GM03348 (cell line): ENCODE results near the gene LIMK1.
"Not testable (repeated sequence)": the region's sequence is repeated elsewhere in the genome, so short reads cannot be mapped to it uniquely, and the experiment has no call there.

Experiments used
- DNase-seq: peaks from one replicate; pipeline ENCODE4 v3.0.0; 2012; ENCODE audit warnings: low spot score

The LIMK1 gene

DNA sequence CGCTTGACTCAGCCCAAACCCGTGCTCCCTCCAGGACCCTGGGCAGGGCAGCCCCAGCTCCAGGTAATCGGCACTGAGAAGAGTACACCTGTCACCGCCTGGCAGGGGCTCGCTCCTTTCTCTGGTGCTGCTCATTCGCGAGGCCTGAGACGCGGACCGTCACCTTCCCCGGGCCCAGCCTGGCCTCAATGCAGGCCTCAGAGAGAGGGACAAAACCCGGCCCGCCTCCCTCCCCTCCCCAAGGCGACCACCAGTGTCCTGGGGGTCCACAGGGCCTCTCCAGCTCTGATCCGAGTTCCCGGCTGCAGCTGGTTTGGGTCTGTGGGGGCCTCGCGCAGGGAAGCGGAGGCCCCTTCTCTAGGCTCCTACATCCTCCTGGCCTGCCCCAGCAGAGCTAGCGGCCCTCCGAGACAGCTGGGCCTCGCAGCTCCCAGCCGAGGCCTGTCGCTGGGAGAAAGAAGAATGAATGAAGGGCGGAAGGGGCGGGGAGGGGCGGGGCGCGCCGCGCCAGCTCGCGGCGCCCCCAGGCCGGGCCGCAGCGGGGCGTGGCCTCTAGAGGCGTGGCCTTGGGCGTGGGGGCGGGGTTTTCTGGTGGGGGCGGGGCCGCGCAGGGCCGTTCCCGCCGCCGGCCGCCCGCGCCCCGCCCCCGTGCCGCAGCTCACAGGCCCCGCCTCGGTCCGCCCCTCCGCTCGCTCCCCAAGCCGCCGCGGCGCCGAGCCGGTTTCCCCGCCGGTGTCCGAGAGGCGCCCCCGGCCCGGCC is at the start of gene LIMK1:
Gene LIMK1 (plus strand): TSS at position 688 of the 760 bp plus-strand sequence. CDS start 187 bp downstream, outside the sequence.
- DNase-seq: peak; percentile 98

DNA sequence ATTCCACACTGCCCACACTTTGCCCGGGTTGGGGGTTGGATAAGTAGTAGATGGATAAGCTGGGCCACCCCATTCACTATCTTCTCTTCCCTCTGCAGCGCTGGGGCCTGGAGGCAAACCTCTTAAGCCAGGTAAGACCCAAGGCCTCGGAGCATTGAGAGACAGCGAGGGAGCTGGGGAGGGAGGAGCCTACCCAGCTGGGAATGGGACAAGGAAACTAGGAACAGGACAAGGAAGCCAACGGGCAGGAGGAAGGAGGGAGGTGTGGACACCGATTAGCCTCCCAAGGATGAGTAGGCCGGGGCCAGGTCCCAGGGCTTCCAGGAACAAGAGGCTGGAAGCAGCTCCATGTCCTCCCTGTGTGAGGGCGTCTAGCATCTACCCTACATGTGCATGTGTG is 46.0 kb upstream of the LIMK1 start:
- no peak for DNase-seq

DNA sequence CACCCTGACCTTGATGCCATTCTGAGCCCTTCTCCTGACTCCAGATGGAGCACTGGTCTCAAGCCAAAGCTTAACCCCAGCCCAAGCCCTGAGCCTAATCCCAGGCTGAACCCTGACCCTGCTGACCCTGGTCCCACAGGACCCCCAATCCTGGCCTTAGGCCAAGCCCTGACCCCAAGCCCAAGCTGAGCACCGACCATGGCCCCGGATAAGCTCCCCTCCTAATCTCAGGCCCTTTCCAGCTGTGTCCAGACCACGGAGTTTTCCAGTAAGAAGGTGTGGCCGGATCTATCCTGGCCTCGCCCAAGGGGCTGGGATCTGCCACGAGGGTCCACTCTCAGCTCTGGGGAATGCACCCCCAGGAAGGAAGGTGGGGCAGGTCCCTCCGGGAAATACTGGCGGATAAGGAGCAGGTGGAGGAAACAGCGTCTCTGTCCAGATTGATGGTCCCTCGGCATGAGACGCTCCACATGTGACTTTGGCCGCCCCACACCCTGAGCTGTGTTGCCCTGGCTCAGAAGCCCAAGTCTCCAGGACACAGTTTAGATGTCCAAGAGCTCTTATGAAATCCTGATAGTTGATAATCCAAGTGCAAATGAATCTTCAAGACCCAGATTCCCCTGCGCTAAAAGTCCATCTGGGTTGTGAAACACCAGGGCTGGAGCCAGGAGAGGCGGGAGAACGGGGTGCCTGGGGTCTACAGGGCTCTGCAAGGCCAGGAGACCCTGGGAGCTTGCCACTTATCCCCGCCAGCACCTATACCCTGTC is 45.2 kb upstream of the LIMK1 start:
- DNase-seq: no peak

DNA sequence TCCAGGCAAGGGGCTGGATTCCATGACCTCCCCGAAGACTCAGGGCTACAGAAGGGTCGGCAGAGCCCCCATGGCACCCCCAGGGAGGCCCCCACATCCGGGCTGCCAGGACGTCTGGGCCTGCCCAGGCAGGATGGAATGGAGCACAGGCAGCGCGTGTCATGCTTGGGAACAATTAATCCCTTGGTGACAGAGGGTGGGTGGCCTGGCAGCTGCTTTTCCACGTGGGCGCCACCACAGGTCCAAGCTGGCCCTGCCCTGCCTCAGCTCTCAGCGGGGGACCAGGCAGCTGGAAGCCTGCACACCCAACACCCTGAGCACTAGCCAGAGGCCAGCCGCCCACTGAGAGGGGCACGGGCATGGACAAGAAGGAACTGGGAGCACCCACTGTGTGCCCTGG is 44.3 kb upstream of the LIMK1 start:
- DNase-seq: no peak

DNA sequence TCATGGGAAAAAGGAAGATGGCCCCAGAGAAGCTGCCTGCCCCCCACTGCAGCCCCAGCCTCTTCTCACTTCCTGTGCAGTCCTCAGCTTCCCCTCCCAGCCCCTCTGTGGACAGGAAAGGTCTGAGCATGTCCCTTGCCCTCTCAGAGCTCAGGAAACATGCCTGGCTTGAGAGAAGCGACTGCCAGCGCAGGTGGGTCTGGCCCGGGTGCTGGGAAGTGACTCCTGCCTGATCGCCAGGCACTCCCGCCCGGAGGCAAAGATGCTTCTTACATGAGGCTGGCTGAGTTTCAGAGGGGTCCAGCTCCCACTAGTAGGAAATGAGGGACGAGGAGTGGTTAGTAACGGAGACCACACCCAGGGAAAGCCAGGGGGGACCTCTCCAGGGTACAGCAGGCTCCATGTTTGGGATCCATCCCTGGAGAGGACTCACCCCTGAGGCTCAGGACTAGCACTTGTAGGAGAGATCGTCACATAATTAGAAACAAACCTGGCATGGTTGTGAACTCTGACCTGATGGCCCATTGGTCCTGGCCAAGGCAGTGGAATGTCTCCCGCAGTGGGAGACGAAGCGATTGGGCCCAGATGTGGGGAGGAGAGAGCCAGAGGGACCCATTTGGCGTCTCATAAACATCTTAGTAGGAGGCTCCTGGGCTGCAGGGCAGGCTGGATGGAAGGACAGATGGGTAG is 43.4 kb upstream of the LIMK1 start:
- DNase-seq: no peak

GRCh38 chr7:74040791-74041520 is 42.6 kb upstream of the LIMK1 start:
- no peak for DNase-seq

DNA sequence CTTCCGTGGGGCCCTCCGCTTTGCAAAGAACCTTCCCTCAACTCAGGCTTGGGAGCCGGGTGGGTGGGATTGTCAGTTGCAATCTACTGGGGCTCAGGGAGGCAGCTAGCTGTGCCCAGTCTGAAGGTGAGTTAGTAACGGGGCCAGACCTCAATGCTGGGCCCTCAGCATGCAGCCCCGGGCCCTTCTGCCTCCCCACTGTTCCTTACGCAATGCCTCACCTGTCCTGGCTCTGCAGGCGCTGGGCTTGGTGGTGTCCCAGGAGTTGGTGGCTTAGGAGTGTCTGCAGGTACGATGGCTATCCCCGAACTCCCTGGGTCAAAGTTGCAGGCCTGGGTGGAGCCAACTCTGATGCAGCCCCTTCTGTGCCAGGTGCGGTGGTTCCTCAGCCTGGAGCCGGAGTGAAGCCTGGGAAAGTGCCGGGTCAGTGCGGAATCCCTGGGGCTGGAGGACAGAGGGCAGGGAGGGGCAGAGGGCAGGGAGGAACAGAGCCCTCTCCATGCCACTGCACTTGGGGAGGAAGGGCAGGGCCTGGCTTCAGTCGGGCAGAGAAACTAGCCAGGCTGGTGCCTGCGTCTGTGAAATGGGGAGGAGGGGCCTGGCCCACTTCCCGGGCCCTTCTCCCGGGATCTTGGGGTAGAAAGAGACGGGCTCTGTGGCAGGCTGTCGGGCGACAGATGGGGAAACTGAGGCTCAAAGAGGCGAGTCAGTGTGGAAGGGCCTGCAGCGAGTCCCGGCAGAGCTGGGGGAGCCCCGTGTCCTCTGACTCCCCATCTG is 40.7 kb upstream of the LIMK1 start:
- DNase-seq: no peak

GRCh38 chr7:74043523-74043951 is 40.1 kb upstream of the LIMK1 start:
- no peak for DNase-seq

DNA sequence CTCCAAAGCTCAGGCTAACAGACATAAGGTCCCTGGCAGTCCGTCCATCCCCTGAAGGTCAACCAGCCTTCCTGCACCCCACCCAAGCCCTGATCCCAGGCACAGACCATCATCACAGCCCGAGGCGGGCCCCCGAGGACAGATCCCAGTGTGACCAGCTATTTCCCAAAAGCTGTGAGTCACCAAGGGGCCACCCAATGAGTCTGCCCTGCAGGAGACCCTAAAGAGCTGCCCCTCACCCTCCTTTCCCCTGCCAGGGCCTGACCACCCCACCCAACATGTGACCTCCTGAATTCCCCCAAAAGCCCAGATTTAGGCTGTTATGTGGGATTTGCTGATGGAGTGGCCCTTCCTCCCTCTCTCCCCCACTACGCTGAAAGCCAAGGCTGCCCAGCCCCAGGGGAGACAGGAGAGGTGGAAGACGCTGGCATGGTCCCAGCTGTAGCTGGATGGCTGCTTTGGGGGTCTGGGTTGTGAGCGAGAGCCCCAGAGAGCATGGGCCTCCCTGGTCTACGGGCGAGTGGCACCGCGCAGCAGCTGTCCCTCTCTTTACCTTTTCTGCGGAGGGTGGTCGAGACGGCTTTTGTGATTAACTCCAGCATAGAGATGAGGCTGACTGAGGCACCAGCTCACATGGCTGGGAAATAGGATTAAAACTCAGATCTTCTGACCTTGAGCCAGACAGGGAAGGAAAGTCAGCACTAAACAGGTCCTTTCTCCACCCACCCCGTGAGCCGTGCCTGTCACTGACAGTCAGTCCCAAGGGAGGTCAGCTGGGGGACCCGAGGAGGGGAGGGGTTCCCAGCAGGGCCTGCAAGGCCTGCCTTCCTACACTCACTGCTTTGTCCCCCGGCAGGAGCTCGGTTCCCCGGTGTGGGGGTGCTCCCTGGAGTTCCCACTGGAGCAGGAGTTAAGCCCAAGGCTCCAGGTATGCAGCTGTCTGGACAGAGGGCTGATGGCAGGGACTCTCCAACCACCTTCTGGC is 38.9 kb upstream of the LIMK1 start:
- DNase-seq: no peak

DNA sequence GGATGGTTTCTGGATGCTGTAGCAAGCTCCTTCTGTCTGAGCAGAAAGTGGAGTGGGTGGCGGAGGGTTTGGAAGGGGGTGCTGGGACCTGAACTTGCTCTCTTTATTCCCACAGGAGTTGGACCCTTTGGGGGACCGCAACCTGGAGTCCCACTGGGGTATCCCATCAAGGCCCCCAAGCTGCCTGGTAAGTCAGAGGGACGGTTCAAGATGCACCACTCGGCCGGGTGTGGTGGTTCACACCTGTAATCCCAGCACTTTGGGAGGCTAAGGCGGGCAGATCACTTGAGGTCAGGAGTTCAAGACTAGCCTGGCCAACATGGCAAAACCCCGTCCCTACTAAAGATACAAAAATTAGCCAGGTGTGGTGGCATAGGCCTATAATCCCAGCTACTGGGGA is 37.0 kb upstream of the LIMK1 start:
- DNase-seq: not testable (repeated sequence)

- DNase-seq: no peak
Measured at GRCh38 chr7:74047804-74048380, 35.7 kb upstream of the LIMK1 start.

GRCh38 chr7:74048999-74049599 is 34.5 kb upstream of the LIMK1 start:
- no peak for DNase-seq

- DNase-seq: no peak
Measured at GRCh38 chr7:74049997-74050798, 33.4 kb upstream of the LIMK1 start.

GRCh38 chr7:74051193-74051592 is 32.4 kb upstream of the LIMK1 start:
- DNase-seq: no peak

- DNase-seq: no peak
Measured at GRCh38 chr7:74051629-74052410, 31.8 kb upstream of the LIMK1 start.

DNA sequence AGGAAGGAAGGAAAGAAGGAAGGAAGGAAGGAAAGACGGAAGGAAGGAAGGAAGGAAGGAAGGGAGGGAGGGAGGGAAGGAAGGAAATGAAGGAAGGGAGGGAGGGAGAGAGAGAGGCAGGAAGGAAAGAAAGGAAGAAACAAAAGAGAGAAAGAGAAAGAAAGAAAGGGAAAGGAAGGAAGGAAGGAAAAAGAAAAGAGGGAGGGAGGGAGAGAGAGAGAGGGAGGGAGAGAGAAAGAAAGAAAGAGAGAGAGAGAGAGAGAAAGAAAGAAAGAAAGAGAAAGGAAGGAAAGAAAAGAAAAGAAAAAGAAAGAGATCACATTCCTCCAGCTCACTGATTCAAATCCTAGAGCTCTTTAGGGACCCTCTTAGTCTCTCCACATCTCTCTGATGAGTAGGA is 31.0 kb upstream of the LIMK1 start:
- DNase-seq: no peak

GRCh38 chr7:74053589-74054186 is 29.9 kb upstream of the LIMK1 start:
- no peak for DNase-seq
